HepG2 (cell line): ENCODE results near the gene SIGLEC9. TPM values are rescaled to one million over a fixed set of nuclear protein-coding genes. Genes with fewer than 3 reads are reported as not detected.

Source experiments
- SMAD1 ChIP-seq: sonication (generic); formaldehyde crosslinking; IDR thresholded peaks from 2 replicates; pipeline ENCODE4 v1.4.0; 2020; ENCODE audit warnings: missing genetic modification reagents, low read depth, mild to moderate bottlenecking, borderline replicate concordance
- SP2 ChIP-seq: sonication (generic); formaldehyde crosslinking; IDR thresholded peaks from 2 replicates; pipeline ENCODE4 v1.5.1; 2020; ENCODE audit warnings: mild to moderate bottlenecking, missing genetic modification reagents
- ZNF839 ChIP-seq: sonication (generic); formaldehyde crosslinking; IDR thresholded peaks from 2 replicates; pipeline ENCODE4 v1.4.0; 2020; ENCODE audit warnings: missing genetic modification reagents, mild to moderate bottlenecking, borderline replicate concordance
- polyA plus RNA-seq, 8 experiments: library from polyadenylated mRNA; depleted of rRNA in 3 of 8; stranded (reverse) in 7 of 8; unstranded in 1 of 8; fragments of >200 nt; fragmentation: Illumina TruSeq in 4 of 8; extraction: Trizol in 4 of 8; gene quantifications; 2 replicates each; pipeline versions ENCODE4 v1.2.1 to v1.2.3, GENCODE V29; 2011 to 2016; ENCODE audit warnings: low read depth in 4 of 8, missing spikeins in 1 of 8, mixed read lengths in 1 of 8; ENCODE audit not compliant: insufficient read depth in 1 of 8
- total RNA-seq, 5 experiments: library from RNA; depleted of rRNA; stranded (reverse); fragments of >200 nt; fragmentation: Illumina TruSeq; extraction: Trizol; gene quantifications; 2 replicates each; pipeline ENCODE4 v1.2.3, GENCODE V29; 2016; ENCODE audit warnings: low read depth in 1 of 5
- TF ChIP-seq, protein P1 (sequence below): fragments of 450-650 bp; IDR thresholded peaks from 2 replicates; pipeline ENCODE4 v1.6.1; 2016
- TF ChIP-seq, protein P2 (sequence below): sonication (generic); formaldehyde crosslinking; IDR thresholded peaks from 2 replicates; pipeline ENCODE4 v1.4.0; 2020; ENCODE audit warnings: missing genetic modification reagents, borderline replicate concordance
- TF ChIP-seq, protein P3 (sequence below): IDR thresholded peaks from 2 replicates; pipeline ENCODE4 v1.6.1; 2016; ENCODE audit warnings: mild to moderate bottlenecking
- TF ChIP-seq, protein P4 (sequence below): sonication (generic); formaldehyde crosslinking; IDR thresholded peaks from 2 replicates; pipeline ENCODE4 v1.4.0; 2020; ENCODE audit warnings: missing genetic modification reagents
- TF ChIP-seq, protein P5 (sequence below): sonication (generic); formaldehyde crosslinking; IDR thresholded peaks from 2 replicates; pipeline ENCODE4 v1.5.0; 2020; ENCODE audit warnings: missing genetic modification reagents
- TF ChIP-seq, protein P6 (sequence below): sonication (generic); formaldehyde crosslinking; conservative IDR thresholded peaks from 2 replicates; pipeline ENCODE4 v1.8.0; 2022; ENCODE audit warnings: mild to moderate bottlenecking, moderate library complexity, missing genetic modification reagents
- TF ChIP-seq, protein P7 (sequence below): sonication (generic); formaldehyde crosslinking; IDR thresholded peaks from 2 replicates; pipeline ENCODE4 v1.5.1; 2020; ENCODE audit warnings: mild to moderate bottlenecking, missing genetic modification reagents, moderate library complexity
- TF ChIP-seq, protein P8 (sequence below): sonication (generic); formaldehyde crosslinking; IDR thresholded peaks from 2 replicates; pipeline ENCODE4 v1.4.0; 2020; ENCODE audit warnings: low read depth, mild to moderate bottlenecking, missing genetic modification reagents

SIGLEC9 gene
- total and polyA plus RNA-seq, 2 of the 13 experiments (the other 11 are each of a cell fraction or from before 2014, with no cell fraction given), result not detected

DNA sequence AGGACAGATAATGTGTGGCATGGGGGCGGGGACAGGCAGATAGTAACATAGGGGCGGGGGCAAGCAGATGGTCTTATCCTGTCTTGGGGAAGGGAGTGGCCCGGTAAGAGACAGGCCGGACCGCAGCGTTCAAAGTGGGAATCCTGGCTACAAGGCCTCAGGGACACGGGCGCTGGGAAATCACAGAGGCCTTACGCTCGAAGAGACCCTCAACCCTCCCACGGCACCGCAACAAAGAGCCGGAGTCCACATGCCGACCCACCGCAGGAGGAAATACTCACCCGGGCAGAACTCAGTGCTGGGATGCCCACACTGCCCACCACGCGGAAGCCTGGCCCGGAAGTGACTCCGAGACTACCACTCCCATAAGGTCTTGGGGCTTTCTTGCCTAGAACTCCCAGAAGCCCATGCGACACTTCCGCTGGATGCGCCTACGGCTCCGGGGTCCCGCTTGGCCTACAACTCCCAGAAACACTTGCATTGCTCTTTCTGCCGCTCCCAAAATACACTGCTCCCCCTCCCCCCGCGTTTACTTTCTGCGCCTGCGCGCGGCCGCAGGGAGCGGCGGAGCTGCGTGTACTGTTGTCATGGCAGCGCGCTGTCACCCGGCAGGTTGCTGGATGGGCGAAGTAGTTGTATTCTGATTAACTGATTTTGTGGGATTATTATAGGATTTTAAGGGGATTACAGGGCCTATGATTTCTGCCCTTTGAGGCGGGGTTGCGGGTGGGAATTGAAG, 16.5 kb upstream of the SIGLEC9 start, which contains the start of gene CTU1 (continued):
- TF ChIP-seq, protein P1, sequence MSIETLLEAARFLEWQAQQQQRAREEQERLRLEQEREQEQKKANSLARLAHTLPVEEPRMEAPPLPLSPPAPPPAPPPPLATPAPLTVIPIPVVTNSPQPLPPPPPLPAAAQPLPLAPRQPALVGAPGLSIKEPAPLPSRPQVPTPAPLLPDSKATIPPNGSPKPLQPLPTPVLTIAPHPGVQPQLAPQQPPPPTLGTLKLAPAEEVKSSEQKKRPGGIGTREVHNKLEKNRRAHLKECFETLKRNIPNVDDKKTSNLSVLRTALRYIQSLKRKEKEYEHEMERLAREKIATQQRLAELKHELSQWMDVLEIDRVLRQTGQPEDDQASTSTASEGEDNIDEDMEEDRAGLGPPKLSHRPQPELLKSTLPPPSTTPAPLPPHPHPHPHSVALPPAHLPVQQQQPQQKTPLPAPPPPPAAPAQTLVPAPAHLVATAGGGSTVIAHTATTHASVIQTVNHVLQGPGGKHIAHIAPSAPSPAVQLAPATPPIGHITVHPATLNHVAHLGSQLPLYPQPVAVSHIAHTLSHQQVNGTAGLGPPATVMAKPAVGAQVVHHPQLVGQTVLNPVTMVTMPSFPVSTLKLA, result peak; percentile 56
- TF ChIP-seq SP2 (peak; percentile 56; the same call in 1 of the 2 replicates), ZNF839 (CRISPR knock-in tag) (0 out of 2 replicates have a peak, but pooled peaks have one; percentile 30), SMAD1 (CRISPR knock-in tag) (peak; percentile 74; the same call in 1 of the 2 replicates)
- TF ChIP-seq, protein P2, sequence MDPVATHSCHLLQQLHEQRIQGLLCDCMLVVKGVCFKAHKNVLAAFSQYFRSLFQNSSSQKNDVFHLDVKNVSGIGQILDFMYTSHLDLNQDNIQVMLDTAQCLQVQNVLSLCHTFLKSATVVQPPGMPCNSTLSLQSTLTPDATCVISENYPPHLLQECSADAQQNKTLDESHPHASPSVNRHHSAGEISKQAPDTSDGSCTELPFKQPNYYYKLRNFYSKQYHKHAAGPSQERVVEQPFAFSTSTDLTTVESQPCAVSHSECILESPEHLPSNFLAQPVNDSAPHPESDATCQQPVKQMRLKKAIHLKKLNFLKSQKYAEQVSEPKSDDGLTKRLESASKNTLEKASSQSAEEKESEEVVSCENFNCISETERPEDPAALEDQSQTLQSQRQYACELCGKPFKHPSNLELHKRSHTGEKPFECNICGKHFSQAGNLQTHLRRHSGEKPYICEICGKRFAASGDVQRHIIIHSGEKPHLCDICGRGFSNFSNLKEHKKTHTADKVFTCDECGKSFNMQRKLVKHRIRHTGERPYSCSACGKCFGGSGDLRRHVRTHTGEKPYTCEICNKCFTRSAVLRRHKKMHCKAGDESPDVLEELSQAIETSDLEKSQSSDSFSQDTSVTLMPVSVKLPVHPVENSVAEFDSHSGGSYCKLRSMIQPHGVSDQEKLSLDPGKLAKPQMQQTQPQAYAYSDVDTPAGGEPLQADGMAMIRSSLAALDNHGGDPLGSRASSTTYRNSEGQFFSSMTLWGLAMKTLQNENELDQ, result no peak
- TF ChIP-seq, protein P3, sequence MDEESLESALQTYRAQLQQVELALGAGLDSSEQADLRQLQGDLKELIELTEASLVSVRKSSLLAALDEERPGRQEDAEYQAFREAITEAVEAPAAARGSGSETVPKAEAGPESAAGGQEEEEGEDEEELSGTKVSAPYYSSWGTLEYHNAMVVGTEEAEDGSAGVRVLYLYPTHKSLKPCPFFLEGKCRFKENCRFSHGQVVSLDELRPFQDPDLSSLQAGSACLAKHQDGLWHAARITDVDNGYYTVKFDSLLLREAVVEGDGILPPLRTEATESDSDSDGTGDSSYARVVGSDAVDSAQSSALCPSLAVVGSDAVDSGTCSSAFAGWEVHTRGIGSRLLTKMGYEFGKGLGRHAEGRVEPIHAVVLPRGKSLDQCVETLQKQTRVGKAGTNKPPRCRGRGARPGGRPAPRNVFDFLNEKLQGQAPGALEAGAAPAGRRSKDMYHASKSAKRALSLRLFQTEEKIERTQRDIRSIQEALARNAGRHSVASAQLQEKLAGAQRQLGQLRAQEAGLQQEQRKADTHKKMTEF, result peak; percentile 66; the same call in 1 of the 2 replicates
- TF ChIP-seq, protein P4, sequence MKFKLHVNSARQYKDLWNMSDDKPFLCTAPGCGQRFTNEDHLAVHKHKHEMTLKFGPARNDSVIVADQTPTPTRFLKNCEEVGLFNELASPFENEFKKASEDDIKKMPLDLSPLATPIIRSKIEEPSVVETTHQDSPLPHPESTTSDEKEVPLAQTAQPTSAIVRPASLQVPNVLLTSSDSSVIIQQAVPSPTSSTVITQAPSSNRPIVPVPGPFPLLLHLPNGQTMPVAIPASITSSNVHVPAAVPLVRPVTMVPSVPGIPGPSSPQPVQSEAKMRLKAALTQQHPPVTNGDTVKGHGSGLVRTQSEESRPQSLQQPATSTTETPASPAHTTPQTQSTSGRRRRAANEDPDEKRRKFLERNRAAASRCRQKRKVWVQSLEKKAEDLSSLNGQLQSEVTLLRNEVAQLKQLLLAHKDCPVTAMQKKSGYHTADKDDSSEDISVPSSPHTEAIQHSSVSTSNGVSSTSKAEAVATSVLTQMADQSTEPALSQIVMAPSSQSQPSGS (CRISPR knock-in tag), result peak; percentile 76
- TF ChIP-seq, protein P5, sequence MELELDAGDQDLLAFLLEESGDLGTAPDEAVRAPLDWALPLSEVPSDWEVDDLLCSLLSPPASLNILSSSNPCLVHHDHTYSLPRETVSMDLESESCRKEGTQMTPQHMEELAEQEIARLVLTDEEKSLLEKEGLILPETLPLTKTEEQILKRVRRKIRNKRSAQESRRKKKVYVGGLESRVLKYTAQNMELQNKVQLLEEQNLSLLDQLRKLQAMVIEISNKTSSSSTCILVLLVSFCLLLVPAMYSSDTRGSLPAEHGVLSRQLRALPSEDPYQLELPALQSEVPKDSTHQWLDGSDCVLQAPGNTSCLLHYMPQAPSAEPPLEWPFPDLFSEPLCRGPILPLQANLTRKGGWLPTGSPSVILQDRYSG (CRISPR knock-in tag), result 0 out of 2 replicates have a peak, but pooled peaks have one; percentile 75
- TF ChIP-seq, protein P6, sequence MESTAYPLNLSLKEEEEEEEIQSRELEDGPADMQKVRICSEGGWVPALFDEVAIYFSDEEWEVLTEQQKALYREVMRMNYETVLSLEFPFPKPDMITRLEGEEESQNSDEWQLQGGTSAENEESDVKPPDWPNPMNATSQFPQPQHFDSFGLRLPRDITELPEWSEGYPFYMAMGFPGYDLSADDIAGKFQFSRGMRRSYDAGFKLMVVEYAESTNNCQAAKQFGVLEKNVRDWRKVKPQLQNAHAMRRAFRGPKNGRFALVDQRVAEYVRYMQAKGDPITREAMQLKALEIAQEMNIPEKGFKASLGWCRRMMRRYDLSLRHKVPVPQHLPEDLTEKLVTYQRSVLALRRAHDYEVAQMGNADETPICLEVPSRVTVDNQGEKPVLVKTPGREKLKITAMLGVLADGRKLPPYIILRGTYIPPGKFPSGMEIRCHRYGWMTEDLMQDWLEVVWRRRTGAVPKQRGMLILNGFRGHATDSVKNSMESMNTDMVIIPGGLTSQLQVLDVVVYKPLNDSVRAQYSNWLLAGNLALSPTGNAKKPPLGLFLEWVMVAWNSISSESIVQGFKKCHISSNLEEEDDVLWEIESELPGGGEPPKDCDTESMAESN (CRISPR knock-in tag), result peak; percentile 67; the same call in 1 of the 2 replicates
- TF ChIP-seq, protein P7, sequence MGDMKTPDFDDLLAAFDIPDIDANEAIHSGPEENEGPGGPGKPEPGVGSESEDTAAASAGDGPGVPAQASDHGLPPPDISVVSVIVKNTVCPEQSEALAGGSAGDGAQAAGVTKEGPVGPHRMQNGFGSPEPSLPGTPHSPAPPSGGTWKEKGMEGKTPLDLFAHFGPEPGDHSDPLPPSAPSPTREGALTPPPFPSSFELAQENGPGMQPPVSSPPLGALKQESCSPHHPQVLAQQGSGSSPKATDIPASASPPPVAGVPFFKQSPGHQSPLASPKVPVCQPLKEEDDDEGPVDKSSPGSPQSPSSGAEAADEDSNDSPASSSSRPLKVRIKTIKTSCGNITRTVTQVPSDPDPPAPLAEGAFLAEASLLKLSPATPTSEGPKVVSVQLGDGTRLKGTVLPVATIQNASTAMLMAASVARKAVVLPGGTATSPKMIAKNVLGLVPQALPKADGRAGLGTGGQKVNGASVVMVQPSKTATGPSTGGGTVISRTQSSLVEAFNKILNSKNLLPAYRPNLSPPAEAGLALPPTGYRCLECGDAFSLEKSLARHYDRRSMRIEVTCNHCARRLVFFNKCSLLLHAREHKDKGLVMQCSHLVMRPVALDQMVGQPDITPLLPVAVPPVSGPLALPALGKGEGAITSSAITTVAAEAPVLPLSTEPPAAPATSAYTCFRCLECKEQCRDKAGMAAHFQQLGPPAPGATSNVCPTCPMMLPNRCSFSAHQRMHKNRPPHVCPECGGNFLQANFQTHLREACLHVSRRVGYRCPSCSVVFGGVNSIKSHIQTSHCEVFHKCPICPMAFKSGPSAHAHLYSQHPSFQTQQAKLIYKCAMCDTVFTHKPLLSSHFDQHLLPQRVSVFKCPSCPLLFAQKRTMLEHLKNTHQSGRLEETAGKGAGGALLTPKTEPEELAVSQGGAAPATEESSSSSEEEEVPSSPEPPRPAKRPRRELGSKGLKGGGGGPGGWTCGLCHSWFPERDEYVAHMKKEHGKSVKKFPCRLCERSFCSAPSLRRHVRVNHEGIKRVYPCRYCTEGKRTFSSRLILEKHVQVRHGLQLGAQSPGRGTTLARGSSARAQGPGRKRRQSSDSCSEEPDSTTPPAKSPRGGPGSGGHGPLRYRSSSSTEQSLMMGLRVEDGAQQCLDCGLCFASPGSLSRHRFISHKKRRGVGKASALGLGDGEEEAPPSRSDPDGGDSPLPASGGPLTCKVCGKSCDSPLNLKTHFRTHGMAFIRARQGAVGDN, result peak; percentile 58
- TF ChIP-seq, protein P8, sequence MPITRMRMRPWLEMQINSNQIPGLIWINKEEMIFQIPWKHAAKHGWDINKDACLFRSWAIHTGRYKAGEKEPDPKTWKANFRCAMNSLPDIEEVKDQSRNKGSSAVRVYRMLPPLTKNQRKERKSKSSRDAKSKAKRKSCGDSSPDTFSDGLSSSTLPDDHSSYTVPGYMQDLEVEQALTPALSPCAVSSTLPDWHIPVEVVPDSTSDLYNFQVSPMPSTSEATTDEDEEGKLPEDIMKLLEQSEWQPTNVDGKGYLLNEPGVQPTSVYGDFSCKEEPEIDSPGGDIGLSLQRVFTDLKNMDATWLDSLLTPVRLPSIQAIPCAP (CRISPR knock-in tag), result no peak
